ENCODE measurements around the gene TOLLIP. TPM values are rescaled to one million over a fixed set of nuclear protein-coding genes. Genes with fewer than 3 reads are reported as not detected.

TOLLIP gene
- total and polyA plus RNA-seq, 8 donors: 14.9 to 119 (median 35.8) TPM

GRCh38 chr11:1306186-1307162 is 3.0 kb downstream of the TOLLIP start:
- peaks cover 76 to 91% (median 88%) of the 10 kb centered on the region in 4 donors for H3K4me1 ChIP-seq
- H3K27ac ChIP-seq: peak overlapping the region in 4 of 5 donors; percentile 2 to 96 (median 60)
- H3K4me3 ChIP-seq: peak overlapping the region in 1 of 4 donors; percentile 94
- WGBS, 5 donors: 77 to 85% (median 80%) methylated on average over 23 to 30 of the region's 30 CpGs
- no peaks in the 10 kb centered on the region for H3K27me3 ChIP-seq
- TF ChIP-seq EP300 (IDR thresholded peaks at IDR 0.05) (no peak), CTCF (IDR thresholded peaks at IDR 0.05) (no peak), POLR2AphosphoS5 (IDR thresholded peaks at IDR 0.05) (no peak), POLR2A (IDR thresholded peaks at IDR 0.05) (no peak)
- no peaks in the 10 kb centered on the region for H3K9me3 ChIP-seq
- H3K36me3 ChIP-seq: peaks cover 0 to 19% (median 10%) of the 10 kb centered on the region in 4 donors
- intact Hi-C loops (cut with DNase I; ENCODE audit: low total_unique reads): no loop called here
- peak in 1 of 2 donors; percentile 20 for DNase-seq

GRCh38 chr11:1305501-1306056 is 3.9 kb downstream of the TOLLIP start:
- intact Hi-C loops (cut with DNase I; ENCODE audit: low total_unique reads): no loop called here
- peaks cover 0 to 19% (median 10%) of the 10 kb centered on the region in 4 donors for H3K36me3 ChIP-seq
- peaks cover 79 to 92% (median 90%) of the 10 kb centered on the region in 4 donors for H3K4me1 ChIP-seq
- H3K9me3 ChIP-seq: no peaks in the 10 kb centered on the region
- DNase-seq: peak; percentile 16 to 25
- no peaks in the 10 kb centered on the region for H3K27me3 ChIP-seq
- no peak for TF ChIP-seq POLR2A (IDR thresholded peaks at IDR 0.05)
- no peak for TF ChIP-seq POLR2AphosphoS5 (IDR thresholded peaks at IDR 0.05)
- no peak for TF ChIP-seq CTCF (IDR thresholded peaks at IDR 0.05)
- TF ChIP-seq EP300 (IDR thresholded peaks at IDR 0.05): no peak
- peak overlapping the region in 4 of 5 donors; percentile 65 to 96 (median 86) for H3K27ac ChIP-seq
- no peak overlapping the region for H3K4me3 ChIP-seq
- WGBS, 5 donors: 69 to 84% (median 75%) methylated on average over 25 to 27 of the region's 27 CpGs

GRCh38 chr11:1305063-1305495 is 4.4 kb downstream of the TOLLIP start:
- no peak for TF ChIP-seq POLR2A (IDR thresholded peaks at IDR 0.05)
- no peak for TF ChIP-seq POLR2AphosphoS5 (IDR thresholded peaks at IDR 0.05)
- no peak for TF ChIP-seq CTCF (IDR thresholded peaks at IDR 0.05)
- no peak for TF ChIP-seq EP300 (IDR thresholded peaks at IDR 0.05)
- Histone ChIP-seq H3K4me3 (no peak overlapping the region), H3K9me3 (no peaks in the 10 kb centered on the region), H3K36me3 (peaks cover 0 to 19% (median 10%) of the 10 kb centered on the region in 4 donors), H3K4me1 (peaks cover 76 to 92% (median 90%) of the 10 kb centered on the region in 4 donors), H3K27me3 (no peaks in the 10 kb centered on the region), H3K27ac (peak overlapping the region; percentile 41 to 96 (median 77))
- peak; percentile 14 to 24 for DNase-seq
- 60 to 81% (median 70%) methylated on average over 13 of the region's 13 CpGs for WGBS, 5 donors
- intact Hi-C loops (cut with DNase I; ENCODE audit: low total_unique reads): no loop called here

GRCh38 chr11:1304380-1304779 is 5.1 kb downstream of the TOLLIP start:
- H3K4me1 ChIP-seq: peaks cover 80 to 96% (median 92%) of the 10 kb centered on the region in 4 donors
- WGBS, 5 donors: 22 to 65% (median 38%) methylated on average over 14 of the region's 14 CpGs
- peak; percentile 73 to 79 for DNase-seq
- peaks cover 0 to 19% (median 10%) of the 10 kb centered on the region in 4 donors for H3K36me3 ChIP-seq
- no peaks in the 10 kb centered on the region for H3K9me3 ChIP-seq
- intact Hi-C loops (cut with DNase I; ENCODE audit: low total_unique reads): no loop called here
- H3K4me3 ChIP-seq: no peak overlapping the region
- peak overlapping the region; percentile 49 to 96 (median 77) for H3K27ac ChIP-seq
- H3K27me3 ChIP-seq: no peaks in the 10 kb centered on the region
- TF ChIP-seq POLR2A (IDR thresholded peaks at IDR 0.05) (no peak), POLR2AphosphoS5 (IDR thresholded peaks at IDR 0.05) (peak in 1 of 3 donors; percentile 9)

Data from stomach (tissue), 9 donors.